Kidney (tissue), 14 donors: ENCODE measurements around the gene CSF2. TPM values are rescaled to one million over a fixed set of nuclear protein-coding genes. Genes with fewer than 3 reads are reported as not detected.
A peak's percentile ranks its signal among the peaks of the same experiment; 100 is the strongest.

ENCODE experiments used
- DNase-seq, 5 donors: peaks; one replicate each; pipeline ENCODE4 v3.0.0-alpha.2; 2013 to 2020
- FAIRE-seq: peaks from 2 replicates; lab custom pipeline; 2012; peaks lifted over from hg19 to GRCh38; lab: Jason Lieb, UNC
- H3K27ac ChIP-seq, 2 donors: one replicate each; pipeline ENCODE4 v1.7.0; 2013; ENCODE audit warnings: low read depth in 2 of 2, low read length in 2 of 2, inconsistent platforms in 1 of 2
- H3K27me3 ChIP-seq: one replicate; pipeline ENCODE4 v1.7.1; 2013; ENCODE audit warnings: low read length, inconsistent platforms; ENCODE audit not compliant: control insufficient read depth, insufficient read depth
- H3K36me3 ChIP-seq, 3 donors: one replicate each; pipeline versions ENCODE4 v1.7.0 to v1.7.1; 2013; ENCODE audit warnings: low read length in 3 of 3, control low read depth in 1 of 3, inconsistent platforms in 1 of 3; ENCODE audit not compliant: insufficient read depth in 3 of 3, control insufficient read depth in 2 of 3
- H3K4me1 ChIP-seq, 3 donors: one replicate each; pipeline versions ENCODE4 v1.7.0 to v1.7.1; 2013; ENCODE audit warnings: low read length in 3 of 3, inconsistent platforms in 1 of 3, low read depth in 1 of 3; ENCODE audit not compliant: control insufficient read depth in 2 of 3, insufficient read depth in 2 of 3
- H3K4me3 ChIP-seq, 3 donors: one replicate each; pipeline versions ENCODE4 v1.7.0 to v1.8.1; 2013; ENCODE audit warnings: low read length in 3 of 3, control low read depth in 1 of 3, inconsistent platforms in 1 of 3
- H3K9ac ChIP-seq, 3 donors: one replicate each; pipeline versions ENCODE4 v1.7.0 to v1.7.1; 2013; ENCODE audit warnings: low read length in 3 of 3, control low read depth in 1 of 3, inconsistent platforms in 1 of 3
- H3K9me3 ChIP-seq, 3 donors: one replicate each; pipeline versions ENCODE4 v1.7.0 to v1.7.1; 2013; ENCODE audit warnings: low read length in 3 of 3, control low read depth in 1 of 3, inconsistent platforms in 1 of 3; ENCODE audit not compliant: control insufficient read depth in 2 of 3, insufficient read depth in 1 of 3
- intact Hi-C: fragments of 100-400 bp; cut with DNase I; formaldehyde crosslinking; loops from one replicate; pipeline ENCODE4 v1.11.1; 2022
- polyA plus RNA-seq: library from polyadenylated mRNA; stranded (reverse); fragments of 350-450 nt; fragmentation: Illumina TruSeq; extraction: RNeasy Lipid Tissue Mini Kit (QIAGEN cat#74804); gene quantifications from one replicate; pipeline ENCODE4 v1.2.3, GENCODE V29; 2014; ENCODE audit warnings: low read depth, low replicate concordance; ENCODE audit not compliant: insufficient read depth
- total RNA-seq: library from RNA; stranded (reverse); fragmentation: NEBNext Ultra II Directional; extraction: Animal tissue kit (Norgen Biotek cat#: 25700); gene quantifications from one replicate; pipeline ENCODE4 v1.2.1, GENCODE V29; 2021
- TF ChIP-seq, protein P1 (sequence below): IDR thresholded peaks from 3 replicates; pipeline ENCODE4 v1.5.1; 2012; ENCODE audit warnings: mild to moderate bottlenecking, moderate library complexity, borderline replicate concordance; ENCODE audit not compliant: insufficient read depth; ENCODE audit errors: extremely low read depth
- donor health status: control.
- donor health status: control.
- donor health status: control.
- donor health status: control.
- donor health status: control.
- donor health status: DM: yes; HTN: yes; CAD: no.
- donor health status: Normal renal cell carcinoma (clear cell type).

The CSF2 gene
- total and polyA plus RNA-seq, 2 donors from 2014 or later, result not detected

DNA sequence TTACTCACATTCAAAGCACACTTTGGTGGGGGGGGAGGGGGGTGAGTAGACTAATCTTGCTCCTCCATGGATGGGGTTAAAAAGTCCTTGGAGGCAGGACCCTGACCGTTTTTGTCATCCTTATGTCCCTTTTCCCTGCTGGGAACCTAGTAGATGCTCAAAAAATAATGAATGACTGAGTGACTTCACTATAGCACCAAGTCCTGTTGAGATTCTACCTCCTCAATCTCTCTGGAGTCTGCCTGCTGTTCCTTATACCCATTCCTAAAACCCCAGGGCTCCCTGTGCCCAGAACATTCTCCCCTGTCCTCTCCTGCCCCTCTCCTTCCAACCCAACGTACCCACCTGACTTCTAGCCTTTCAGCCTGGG lies 2.3 kb upstream of the CSF2 start:
- no peaks in the 10 kb centered on the region for H3K36me3 ChIP-seq
- H3K9ac ChIP-seq, result no peak overlapping the region
- H3K9me3 ChIP-seq, result no peaks in the 10 kb centered on the region
- H3K4me1 ChIP-seq, result no peaks in the 10 kb centered on the region
- DNase-seq, result no peak
- H3K4me3 ChIP-seq, result no peak overlapping the region
- intact Hi-C loops, result no loop called here
- FAIRE-seq, result no peak
- no peaks in the 10 kb centered on the region for H3K27me3 ChIP-seq
- H3K27ac ChIP-seq, result no peak overlapping the region
- TF ChIP-seq, protein P1, sequence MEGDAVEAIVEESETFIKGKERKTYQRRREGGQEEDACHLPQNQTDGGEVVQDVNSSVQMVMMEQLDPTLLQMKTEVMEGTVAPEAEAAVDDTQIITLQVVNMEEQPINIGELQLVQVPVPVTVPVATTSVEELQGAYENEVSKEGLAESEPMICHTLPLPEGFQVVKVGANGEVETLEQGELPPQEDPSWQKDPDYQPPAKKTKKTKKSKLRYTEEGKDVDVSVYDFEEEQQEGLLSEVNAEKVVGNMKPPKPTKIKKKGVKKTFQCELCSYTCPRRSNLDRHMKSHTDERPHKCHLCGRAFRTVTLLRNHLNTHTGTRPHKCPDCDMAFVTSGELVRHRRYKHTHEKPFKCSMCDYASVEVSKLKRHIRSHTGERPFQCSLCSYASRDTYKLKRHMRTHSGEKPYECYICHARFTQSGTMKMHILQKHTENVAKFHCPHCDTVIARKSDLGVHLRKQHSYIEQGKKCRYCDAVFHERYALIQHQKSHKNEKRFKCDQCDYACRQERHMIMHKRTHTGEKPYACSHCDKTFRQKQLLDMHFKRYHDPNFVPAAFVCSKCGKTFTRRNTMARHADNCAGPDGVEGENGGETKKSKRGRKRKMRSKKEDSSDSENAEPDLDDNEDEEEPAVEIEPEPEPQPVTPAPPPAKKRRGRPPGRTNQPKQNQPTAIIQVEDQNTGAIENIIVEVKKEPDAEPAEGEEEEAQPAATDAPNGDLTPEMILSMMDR, result no peak

DNA sequence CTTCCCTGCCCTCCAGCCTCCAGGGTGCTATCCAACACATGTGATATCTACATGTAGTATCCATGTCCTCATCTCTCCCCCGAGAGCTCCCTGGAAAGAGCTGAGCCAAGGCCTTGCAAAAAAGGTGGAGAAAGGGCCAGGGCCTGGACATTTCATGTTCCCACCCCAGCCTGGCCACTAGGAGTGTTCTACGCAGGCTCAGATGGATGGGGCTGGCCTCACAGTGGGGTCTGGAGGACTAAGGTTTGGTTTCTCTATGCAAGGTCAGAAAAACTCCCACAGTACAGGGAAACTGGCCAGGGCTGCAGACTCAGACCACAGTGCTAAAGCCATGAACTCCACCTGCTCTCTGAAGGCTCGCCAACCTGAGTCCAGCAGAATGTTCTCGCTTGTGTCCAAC lies 1.5 kb upstream of the CSF2 start:
- Histone ChIP-seq H3K27me3 (no peaks in the 10 kb centered on the region), H3K9me3 (no peaks in the 10 kb centered on the region), H3K27ac (no peak overlapping the region), H3K4me3 (no peak overlapping the region), H3K9ac (no peak overlapping the region), H3K36me3 (no peaks in the 10 kb centered on the region), H3K4me1 (no peaks in the 10 kb centered on the region)
- DNase-seq (peak in 1 of 5 donors; percentile 28), FAIRE-seq (no peak)
- intact Hi-C loops, result no loop called here
- TF ChIP-seq, protein P1, result no peak

DNA sequence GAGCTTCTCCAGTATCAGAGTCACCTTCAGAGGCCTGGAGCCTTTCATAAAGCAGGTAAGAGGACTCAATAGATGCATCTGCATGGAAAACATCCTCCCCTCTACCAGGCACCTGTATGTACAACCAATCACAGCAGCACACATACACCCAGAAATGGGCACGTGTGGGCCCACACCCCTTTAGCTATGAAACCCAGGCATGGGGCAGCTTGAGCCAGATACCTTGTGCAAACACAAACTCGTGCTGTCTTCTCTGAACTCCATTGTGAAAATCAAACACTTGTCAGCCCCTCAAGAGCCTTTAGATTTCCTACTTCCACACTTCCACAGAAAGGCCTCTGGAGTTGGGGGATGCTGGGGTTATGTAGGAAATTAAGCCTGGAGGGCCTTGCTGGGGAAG lies 1.1 kb upstream of the CSF2 start:
- Histone ChIP-seq H3K27me3 (no peaks in the 10 kb centered on the region), H3K9ac (no peak overlapping the region), H3K4me3 (no peak overlapping the region), H3K9me3 (no peaks in the 10 kb centered on the region), H3K27ac (no peak overlapping the region), H3K36me3 (no peaks in the 10 kb centered on the region), H3K4me1 (no peaks in the 10 kb centered on the region)
- intact Hi-C loops, result no loop called here
- FAIRE-seq (no peak), DNase-seq (peak in 1 of 5 donors; percentile 25)
- TF ChIP-seq, protein P1, result no peak
